Parathyroid adenoma (tissue), 2 donors: ENCODE data around the gene FGF8.

Experiments used
- H2AFZ ChIP-seq: fragments of 300-600 bp; sonication (generic); one replicate; pipeline ENCODE4 v1.7.0; 2017; ENCODE audit warnings: antibody characterized with exemption, mild to moderate bottlenecking
- H3K27ac ChIP-seq: fragments of 300-600 bp; sonication (generic); one replicate; pipeline ENCODE4 v1.7.0; 2017
- H3K27me3 ChIP-seq: fragments of 300-600 bp; sonication (generic); one replicate; pipeline ENCODE4 v1.7.0; 2017; ENCODE audit warnings: low read length; ENCODE audit not compliant: control insufficient read depth, insufficient read depth
- H3K36me3 ChIP-seq: fragments of 300-600 bp; sonication (generic); one replicate; pipeline ENCODE4 v1.7.0; 2017; ENCODE audit warnings: low read length; ENCODE audit not compliant: control insufficient read depth, insufficient read depth
- H3K4me1 ChIP-seq: fragments of 300-600 bp; sonication (generic); one replicate; pipeline ENCODE4 v1.7.0; 2017; ENCODE audit warnings: control low read depth
- H3K4me2 ChIP-seq: fragments of 300-600 bp; sonication (generic); one replicate; pipeline ENCODE4 v1.7.0; 2017; ENCODE audit warnings: low read length
- H3K4me3 ChIP-seq: fragments of 300-600 bp; sonication (generic); one replicate; pipeline ENCODE4 v1.7.0; 2017; ENCODE audit warnings: low read depth, low read length
- H3K79me2 ChIP-seq: fragments of 300-600 bp; sonication (generic); one replicate; pipeline ENCODE4 v1.7.0; 2017; ENCODE audit warnings: control low read depth
- H3K9ac ChIP-seq: fragments of 300-600 bp; sonication (generic); one replicate; pipeline ENCODE4 v1.7.0; 2017; ENCODE audit warnings: mild to moderate bottlenecking
- H3K9me3 ChIP-seq: fragments of 300-600 bp; sonication (generic); one replicate; pipeline ENCODE4 v1.7.0; 2017; ENCODE audit warnings: low read length; ENCODE audit not compliant: control insufficient read depth
- TF ChIP-seq, protein P1 (sequence below): fragments of 300-600 bp; sonication (generic); IDR thresholded peaks from one replicate; pipeline ENCODE4 v1.7.0; 2017; ENCODE audit warnings: antibody characterized with exemption, mild to moderate bottlenecking
- donor health status: primary hyperparathyroidism.

Gene FGF8

DNA sequence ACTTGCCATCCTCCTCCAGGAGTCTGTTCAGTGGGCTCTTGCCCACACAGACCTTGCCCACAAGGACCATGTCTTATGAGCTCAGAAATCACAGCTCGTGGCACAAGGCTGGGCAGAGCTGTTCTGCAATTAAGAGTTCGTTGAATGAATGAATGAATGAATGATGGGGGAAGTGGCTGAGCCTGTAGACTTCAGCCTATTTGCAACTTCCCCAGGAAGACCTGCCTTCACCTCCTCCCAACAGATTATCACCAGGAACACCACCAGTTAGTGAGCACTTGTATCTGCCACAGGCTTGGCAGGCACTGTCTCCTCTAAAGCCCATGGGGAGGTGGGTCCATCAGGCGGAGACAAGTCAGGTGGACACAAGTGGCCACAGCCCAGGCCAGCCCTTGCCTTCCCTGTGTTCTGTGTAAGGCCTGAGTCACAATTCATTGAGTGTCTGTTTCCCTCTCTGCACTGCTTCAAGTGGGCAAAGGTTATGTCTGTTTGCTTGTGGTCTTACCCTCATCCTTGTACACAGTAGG lies 1.8 kb upstream of the FGF8 start:
- peaks cover 3% of the 10 kb centered on the region for H3K27me3 ChIP-seq

DNA sequence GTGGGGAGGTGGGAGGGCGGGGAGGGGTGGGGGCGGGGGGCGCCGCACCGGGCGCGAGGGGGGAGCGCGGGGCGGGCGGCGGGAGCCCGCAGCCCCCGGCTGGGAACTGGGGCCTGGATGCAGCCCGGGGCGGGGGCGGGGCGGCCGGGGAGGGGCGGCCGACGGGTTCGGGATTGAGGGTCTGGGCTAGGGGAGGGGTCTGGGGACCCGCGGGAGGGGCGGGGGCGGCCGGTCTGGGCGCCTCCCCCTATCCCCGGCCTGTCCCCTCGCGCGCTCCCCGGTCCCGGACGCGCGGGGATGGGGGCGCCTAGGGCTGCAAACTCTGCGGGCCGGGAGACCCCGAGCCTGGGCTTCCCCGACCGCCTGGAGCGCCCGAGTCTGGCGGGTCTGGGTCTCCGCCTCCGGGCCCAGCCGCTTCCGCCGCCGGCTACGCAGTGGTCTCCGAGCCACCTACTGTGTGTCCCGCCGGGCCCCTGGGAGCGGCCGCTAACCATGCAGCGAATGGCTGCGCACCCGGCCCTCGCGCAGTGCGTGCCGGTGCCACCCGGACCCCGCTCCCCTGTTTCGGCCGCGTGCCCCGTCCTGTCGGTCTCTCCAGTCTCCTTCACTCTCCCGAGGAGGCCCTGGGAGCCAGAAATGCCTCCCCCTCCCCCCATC lies 375 bp upstream of the FGF8 start:
- Histone ChIP-seq H3K27ac (no peak overlapping the region), H3K4me3 (no peak overlapping the region), H3K79me2 (no peaks in the 10 kb centered on the region), H3K9ac (no peak overlapping the region), H3K9me3 (no peaks in the 10 kb centered on the region), H3K4me2 (no peak overlapping the region), H2AFZ (no peak overlapping the region), H3K36me3 (no peaks in the 10 kb centered on the region), H3K27me3 (peaks cover 3% of the 10 kb centered on the region), H3K4me1 (peaks cover 21% of the 10 kb centered on the region)
- TF ChIP-seq, protein P1, sequence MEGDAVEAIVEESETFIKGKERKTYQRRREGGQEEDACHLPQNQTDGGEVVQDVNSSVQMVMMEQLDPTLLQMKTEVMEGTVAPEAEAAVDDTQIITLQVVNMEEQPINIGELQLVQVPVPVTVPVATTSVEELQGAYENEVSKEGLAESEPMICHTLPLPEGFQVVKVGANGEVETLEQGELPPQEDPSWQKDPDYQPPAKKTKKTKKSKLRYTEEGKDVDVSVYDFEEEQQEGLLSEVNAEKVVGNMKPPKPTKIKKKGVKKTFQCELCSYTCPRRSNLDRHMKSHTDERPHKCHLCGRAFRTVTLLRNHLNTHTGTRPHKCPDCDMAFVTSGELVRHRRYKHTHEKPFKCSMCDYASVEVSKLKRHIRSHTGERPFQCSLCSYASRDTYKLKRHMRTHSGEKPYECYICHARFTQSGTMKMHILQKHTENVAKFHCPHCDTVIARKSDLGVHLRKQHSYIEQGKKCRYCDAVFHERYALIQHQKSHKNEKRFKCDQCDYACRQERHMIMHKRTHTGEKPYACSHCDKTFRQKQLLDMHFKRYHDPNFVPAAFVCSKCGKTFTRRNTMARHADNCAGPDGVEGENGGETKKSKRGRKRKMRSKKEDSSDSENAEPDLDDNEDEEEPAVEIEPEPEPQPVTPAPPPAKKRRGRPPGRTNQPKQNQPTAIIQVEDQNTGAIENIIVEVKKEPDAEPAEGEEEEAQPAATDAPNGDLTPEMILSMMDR: no peak

More for the DNA sequence above, 1.8 kb upstream of the FGF8 start:
- no peak overlapping the region for H3K27ac ChIP-seq
- H3K9me3 ChIP-seq: no peaks in the 10 kb centered on the region
- H3K4me1 ChIP-seq: peaks cover 26% of the 10 kb centered on the region
- H3K36me3 ChIP-seq: no peaks in the 10 kb centered on the region
- no peak overlapping the region for H2AFZ ChIP-seq
- no peak overlapping the region for H3K4me2 ChIP-seq
- H3K79me2 ChIP-seq: no peaks in the 10 kb centered on the region
- no peak overlapping the region for H3K4me3 ChIP-seq
- TF ChIP-seq, protein P1: no peak
- H3K9ac ChIP-seq: no peak overlapping the region

GRCh38 chr10:101774589-101775272 lies 1.2 kb downstream of the FGF8 start:
- Histone ChIP-seq H3K4me1 (peaks cover 10% of the 10 kb centered on the region), H3K4me2 (no peak overlapping the region), H3K9me3 (no peaks in the 10 kb centered on the region), H3K4me3 (no peak overlapping the region), H3K9ac (no peak overlapping the region), H3K79me2 (no peaks in the 10 kb centered on the region), H3K27me3 (peaks cover 3% of the 10 kb centered on the region), H3K27ac (no peak overlapping the region), H2AFZ (no peak overlapping the region), H3K36me3 (no peaks in the 10 kb centered on the region)
- TF ChIP-seq, protein P1: no peak

DNA sequence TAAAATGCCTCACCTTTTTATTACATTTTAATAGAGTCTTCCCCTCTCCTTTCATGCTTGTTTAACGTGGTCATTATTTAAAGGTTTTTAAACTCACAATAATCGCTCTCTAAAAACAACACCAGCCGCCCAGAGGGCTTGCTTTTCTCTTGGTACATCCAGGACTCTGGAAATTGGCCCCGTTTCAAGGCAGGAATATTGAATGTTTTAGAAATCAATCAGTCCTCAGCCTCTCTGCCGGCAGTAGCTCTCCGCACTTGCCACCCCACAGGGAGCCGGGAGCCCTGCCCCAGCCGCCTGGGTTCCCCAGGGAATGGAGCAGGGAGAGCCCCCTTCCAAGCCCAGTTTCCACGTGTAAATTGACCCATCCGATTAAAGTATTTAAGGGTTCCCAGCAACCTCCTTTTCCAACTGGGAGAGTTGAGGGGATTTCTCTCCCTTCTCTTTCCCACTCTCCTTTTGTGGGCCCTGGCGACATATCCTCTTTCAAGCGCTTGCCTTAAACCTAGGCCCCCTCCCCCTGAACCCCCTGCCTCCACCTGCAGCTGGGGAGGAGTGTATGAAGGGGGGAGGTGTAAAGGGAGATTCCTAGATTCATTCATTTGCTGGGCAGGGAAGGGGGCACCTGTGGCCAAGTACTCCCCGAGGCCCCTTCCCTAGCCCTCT lies 1.9 kb downstream of the FGF8 start:
- TF ChIP-seq, protein P1: no peak
- H3K36me3 ChIP-seq: no peaks in the 10 kb centered on the region
- no peak overlapping the region for H3K4me2 ChIP-seq
- H3K27ac ChIP-seq: no peak overlapping the region
- H3K4me1 ChIP-seq: peaks cover 4% of the 10 kb centered on the region
- H3K79me2 ChIP-seq: no peaks in the 10 kb centered on the region
- no peak overlapping the region for H3K9ac ChIP-seq
- peaks cover 3% of the 10 kb centered on the region for H3K27me3 ChIP-seq
- H3K9me3 ChIP-seq: no peaks in the 10 kb centered on the region
- H2AFZ ChIP-seq: no peak overlapping the region
- H3K4me3 ChIP-seq: no peak overlapping the region
